Activated naive CD4-positive, alpha-beta T cell treated with Interleukin-2 at 50 U/mL for 16 hours (primary cell): Measurements from ENCODE around the gene GH1.

Experiments
- DNase-seq: peaks from one replicate; pipeline ENCODE4 v3.0.0-alpha.2; 2020

GH1 gene

DNA sequence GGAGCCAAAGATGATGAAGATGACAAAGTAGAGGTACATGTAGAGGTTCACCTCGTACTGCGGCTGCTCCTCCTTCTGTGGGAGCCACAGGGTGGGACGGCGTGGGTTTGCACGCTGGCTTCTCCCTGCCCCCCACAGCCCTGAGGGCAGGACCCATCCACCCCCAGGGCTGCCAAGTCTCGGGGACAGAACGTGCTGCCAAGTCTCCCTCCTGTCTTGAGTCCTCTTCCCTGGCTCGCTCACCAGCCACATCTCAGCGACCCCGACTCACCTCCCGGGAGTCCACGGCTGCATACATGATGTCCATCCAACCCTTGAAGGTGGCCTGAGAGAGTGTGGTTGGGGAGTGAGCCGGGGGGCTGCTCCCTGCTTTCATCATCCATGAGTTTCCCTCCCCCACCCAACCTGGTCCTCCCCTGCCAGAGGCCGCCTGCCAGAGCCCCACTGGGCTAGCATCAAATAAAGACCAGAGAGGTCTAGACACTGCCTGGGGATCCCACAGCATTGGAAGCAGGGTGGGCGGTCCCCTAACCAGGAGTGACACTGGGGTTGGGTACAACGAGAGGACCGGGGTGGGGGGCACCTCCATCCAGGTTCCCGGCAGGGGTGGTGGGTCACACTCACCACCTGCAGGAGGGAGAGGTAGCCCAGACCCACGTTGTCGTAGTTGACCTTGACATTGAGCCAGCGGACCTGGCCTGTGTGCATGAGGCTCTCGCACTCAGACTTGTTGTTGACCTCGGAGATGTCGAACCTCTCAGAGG is 26.3 kb upstream of the GH1 start:
- DNase-seq = no peak

DNA sequence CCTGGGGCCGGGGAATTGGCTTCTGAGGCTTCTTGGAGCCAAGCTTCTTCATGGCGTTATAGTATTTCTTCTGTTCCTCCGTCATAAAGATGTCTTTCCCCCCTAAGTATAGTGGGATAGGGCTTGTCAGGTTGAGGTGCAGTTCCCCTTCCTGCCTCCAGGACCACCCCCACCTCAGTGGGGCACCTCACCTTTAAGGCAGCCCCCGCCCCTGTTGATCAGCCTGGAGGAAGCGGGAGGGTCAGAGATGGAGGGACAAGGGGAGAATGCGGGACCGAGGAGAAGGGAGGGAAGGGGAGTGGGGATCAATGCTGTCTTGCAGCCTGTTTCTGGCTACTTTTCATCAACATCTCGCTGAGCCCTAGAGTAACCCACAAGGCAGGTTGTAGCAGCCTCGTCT is 25.1 kb upstream of the GH1 start:
- DNase-seq = no peak

- no peak for DNase-seq
Measured at GRCh38 chr17:63942309-63942985, 23.8 kb upstream of the GH1 start.

GRCh38 chr17:63941751-63942150 is 23.1 kb upstream of the GH1 start:
- DNase-seq = no peak

DNA sequence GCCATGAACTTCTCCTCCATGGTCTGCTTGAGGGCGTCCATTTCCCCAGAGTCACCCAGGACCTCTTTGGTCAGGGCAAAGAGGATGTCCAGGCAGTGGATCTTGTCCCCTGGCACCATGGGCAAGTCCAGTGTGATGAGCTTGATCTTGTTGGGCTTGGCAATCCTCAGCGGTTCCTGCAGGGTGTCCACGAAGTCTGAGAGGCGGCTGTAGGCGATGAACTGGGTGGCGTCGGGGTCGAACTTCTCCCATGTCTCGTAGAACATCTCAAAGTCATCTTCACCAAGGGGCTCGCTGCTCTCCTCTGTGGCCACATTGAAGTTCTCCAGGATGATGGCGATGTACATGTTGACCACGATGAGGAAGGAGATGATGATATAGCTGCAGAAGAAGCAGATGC is 22.5 kb upstream of the GH1 start:
- DNase-seq = no peak

GRCh38 chr17:63940584-63940983 is 21.9 kb upstream of the GH1 start:
- no peak for DNase-seq

DNA sequence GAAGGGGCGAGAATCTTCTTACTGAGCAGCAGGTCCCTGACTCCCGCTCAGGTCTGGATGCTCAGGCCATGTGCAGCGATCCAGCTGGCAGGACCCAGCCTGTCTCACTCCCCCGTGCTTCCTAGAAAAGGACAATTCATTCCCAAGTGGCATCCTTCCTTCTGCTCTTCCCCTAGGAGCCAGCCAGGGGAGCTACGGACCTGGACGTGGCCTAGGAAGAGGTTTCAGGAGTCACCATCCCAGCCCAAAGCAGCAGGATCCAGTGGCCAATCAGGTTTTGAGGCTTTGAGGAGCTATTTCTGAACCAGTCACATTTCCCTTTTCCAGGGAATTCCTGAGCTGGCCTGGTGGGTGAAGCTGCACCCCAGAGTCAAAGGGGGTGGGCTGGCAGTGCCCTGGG is 21.2 kb upstream of the GH1 start:
- DNase-seq = no peak

GRCh38 chr17:63939401-63939800 is 20.8 kb upstream of the GH1 start:
- DNase-seq = no peak

DNA sequence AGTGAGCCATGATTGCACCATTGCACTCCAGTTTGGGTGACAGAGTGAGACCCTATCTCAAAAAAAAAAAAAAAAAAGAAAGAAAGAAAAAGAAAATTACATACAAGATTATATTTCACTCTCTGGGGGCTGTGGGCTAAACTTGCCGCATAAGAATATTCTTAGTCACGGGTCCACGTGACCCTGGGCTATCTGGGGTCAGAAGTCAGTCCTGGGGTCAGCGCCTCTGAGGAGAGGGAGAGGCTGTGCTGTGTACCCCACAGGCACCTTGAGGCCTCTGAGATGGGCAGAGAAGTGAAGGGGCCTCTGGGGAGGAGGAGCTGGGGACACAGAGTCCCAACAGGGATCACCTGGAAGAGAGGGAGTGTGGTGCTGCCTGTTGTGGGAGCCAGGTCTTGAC is 19.3 kb upstream of the GH1 start:
- no peak for DNase-seq

- DNase-seq = no peak
Measured at GRCh38 chr17:63937319-63937718, 18.7 kb upstream of the GH1 start.

DNA sequence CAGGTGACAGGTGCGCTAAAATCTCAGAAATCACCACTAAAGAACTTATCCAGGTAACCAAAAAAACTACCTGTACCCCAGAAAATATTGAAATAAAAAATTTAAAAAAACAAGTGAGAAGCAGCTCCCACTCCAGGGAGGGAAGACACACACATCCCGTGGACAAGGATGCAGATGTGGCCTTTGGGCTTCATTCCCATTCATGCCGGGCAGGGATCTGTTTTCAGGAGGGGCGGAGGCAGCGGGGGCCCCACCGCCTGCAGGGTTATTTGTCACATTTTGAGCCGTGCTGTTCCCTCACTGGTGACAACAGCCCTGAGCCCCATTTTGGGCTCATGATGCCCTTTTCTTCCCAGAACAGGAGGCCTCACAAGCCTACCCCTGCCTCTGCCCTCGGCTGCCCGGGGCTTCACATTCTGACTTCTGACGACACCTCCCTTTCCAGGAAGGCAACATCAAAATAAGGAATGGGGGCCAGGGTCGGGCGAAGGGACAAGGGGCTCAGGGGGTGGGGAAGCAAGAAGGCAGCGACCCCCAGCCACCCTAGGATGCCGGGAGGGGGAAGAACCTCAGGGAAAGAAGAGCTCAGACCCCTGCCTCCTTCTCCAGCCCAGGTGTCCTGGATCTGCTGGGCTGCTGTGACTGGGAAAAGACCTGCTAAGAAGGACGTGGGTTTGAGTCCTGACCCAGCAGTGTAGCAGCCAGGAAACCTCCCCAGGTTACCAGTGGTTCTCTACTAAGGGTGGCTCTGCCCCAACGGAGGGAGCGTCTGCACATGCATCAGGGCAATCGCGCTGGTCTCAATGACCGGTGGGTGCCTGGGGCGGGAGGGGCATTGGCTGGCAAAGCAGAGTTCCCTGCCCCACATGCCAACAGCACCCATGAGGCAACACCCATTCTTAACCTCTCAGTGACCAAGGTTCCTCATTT is 15.8 kb upstream of the GH1 start:
- DNase-seq = no peak

GRCh38 chr17:63933598-63933997 is 15.0 kb upstream of the GH1 start:
- DNase-seq = no peak

GRCh38 chr17:63932721-63933120 is 14.1 kb upstream of the GH1 start:
- DNase-seq = no peak

GRCh38 chr17:63931981-63932561 is 13.4 kb upstream of the GH1 start, which contains the start of gene CD79B:
Gene CD79B, minus strand, starts transcription at chr17:63932331. Its CDS starts 70 bp downstream, at chr17:63932261.
- DNase-seq = peak; percentile 40

GRCh38 chr17:63930951-63931575 is 12.4 kb upstream of the GH1 start:
- DNase-seq = peak; percentile 60

DNA sequence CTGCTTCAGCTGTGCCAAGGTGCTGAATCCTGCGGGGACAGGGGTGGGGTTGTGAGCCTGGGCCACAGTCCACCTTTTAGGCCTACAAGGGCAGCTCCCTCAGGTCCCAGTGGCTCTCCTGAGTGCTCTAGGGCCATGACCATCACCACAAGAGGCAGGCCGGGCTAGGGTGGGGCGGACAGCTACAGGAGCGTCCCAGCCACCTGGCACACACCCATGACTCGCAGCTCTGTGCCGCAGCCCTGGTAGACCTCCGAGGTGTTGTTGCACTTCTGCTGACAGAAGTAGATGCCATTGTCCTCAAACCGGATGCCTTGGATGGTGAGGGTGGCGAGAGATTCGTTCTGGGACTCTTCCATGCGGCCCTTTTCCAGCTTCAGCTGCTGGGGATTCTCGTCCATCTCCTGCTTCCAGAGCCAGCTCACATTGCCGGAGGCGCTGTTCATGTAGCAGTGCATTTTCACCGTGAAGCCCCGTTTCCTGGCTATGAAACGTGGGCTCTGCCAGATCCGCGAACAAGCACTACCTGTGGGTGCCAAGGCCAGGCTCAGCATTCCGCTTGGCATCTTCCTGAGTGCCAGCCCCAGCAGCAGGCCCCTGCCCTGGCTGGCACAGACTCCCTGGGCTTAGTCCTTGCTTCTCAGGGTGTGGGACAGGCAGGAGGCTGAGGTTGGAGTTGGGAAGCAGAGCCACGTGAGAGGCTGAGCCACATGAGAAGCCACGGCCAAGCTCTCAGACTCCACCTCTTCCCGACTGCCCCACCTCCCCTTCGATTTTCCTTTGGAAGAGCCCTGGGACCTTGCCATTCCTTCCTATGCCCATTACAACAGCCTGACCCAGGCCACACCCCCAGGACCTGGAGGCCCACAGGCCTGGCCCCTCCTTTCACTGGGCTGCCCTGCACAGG is 11.5 kb upstream of the GH1 start:
- DNase-seq = no peak

- no peak for DNase-seq
Measured at GRCh38 chr17:63928966-63929695, 10.5 kb upstream of the GH1 start.

- DNase-seq = no peak
Measured at GRCh38 chr17:63928172-63928666, 9.6 kb upstream of the GH1 start.

DNA sequence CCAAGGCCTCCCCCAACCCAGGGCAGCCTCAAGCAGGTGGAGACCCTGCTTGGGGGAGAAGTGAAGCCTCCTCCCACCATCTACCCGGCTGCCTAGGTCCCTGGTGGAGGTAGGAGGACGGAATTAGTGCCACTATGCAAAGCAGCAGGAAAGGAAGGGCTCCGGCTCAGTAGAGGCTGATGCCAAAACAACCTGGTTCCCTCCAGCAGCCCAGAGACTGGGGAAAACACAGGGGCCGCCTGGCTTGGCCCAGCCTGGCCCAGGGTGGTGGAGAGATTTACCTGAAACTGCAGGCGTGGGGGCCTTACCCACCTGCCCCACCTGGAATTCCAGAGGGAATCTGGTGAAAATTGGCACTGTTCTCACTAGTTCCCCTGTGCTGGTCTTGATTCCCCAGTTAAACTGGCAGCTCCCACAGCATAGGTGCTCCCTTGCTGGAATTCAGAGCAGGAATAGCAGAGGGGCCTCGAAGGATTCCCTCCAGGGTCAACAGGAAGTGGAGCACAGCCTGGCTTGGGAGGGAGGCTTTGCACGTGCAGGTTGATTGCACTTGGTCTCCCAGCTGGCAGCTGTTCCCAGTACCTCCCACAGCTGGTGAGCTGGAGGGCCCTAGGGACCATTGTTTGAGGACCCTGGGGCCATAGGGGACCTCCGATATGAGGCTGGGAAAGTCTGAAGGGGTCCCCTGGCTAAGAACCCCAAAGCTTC is 9.0 kb upstream of the GH1 start:
- no peak for DNase-seq

- DNase-seq = no peak
Measured at GRCh38 chr17:63926164-63926563, 7.5 kb upstream of the GH1 start.
